HG02981 (cell line): Measurements from ENCODE around the gene RAB15.

Experiments
- ATAC-seq: cut with Tn5 transposase; IDR thresholded peaks from one replicate; pipeline ENCODE4 v1.9.1; 2021; ENCODE audit warnings: mild to moderate bottlenecking, moderate library complexity; ENCODE audit not compliant: unreplicated experiment

RAB15 gene

GRCh38 chr14:64971943-64972791 lies at the start of gene RAB15:
Gene RAB15, minus strand, starts transcription at chr14:64972336. Its CDS starts 260 bp downstream, at chr14:64972076.
- peak; percentile 39 for ATAC-seq

- no peak for ATAC-seq
Observed at GRCh38 chr14:65019944-65020566, 47.9 kb upstream of the RAB15 start.

- no peak for ATAC-seq
Observed at GRCh38 chr14:65016471-65016870, 44.3 kb upstream of the RAB15 start.

GRCh38 chr14:65015391-65015790 lies 43.3 kb upstream of the RAB15 start:
- no peak for ATAC-seq

- ATAC-seq, result no peak
Observed at GRCh38 chr14:65012353-65012752, 40.2 kb upstream of the RAB15 start.

- no peak for ATAC-seq
Observed at GRCh38 chr14:65011538-65011937, 39.4 kb upstream of the RAB15 start.

GRCh38 chr14:65010211-65010931 lies 38.2 kb upstream of the RAB15 start:
- no peak for ATAC-seq

GRCh38 chr14:65007202-65007601 lies 35.1 kb upstream of the RAB15 start:
- no peak for ATAC-seq

GRCh38 chr14:65006261-65006721 lies 34.2 kb upstream of the RAB15 start:
- no peak for ATAC-seq

- ATAC-seq, result no peak
Observed at GRCh38 chr14:65003394-65003793, 31.3 kb upstream of the RAB15 start.

GRCh38 chr14:65002586-65003210 lies 30.6 kb upstream of the RAB15 start:
- no peak for ATAC-seq

GRCh38 chr14:65001723-65002122 lies 29.6 kb upstream of the RAB15 start:
- ATAC-seq, result no peak

- no peak for ATAC-seq
Observed at GRCh38 chr14:65000898-65001591, 28.9 kb upstream of the RAB15 start.

GRCh38 chr14:64998455-64998931 lies 26.4 kb upstream of the RAB15 start:
- ATAC-seq, result no peak

- ATAC-seq, result no peak
Observed at GRCh38 chr14:64997108-64997794, 25.1 kb upstream of the RAB15 start.

- ATAC-seq, result no peak
Observed at GRCh38 chr14:64995291-64995690, 23.2 kb upstream of the RAB15 start.

- ATAC-seq, result no peak
Observed at GRCh38 chr14:64994540-64994939, 22.4 kb upstream of the RAB15 start.

GRCh38 chr14:64993266-64993930 lies 21.3 kb upstream of the RAB15 start:
- ATAC-seq, result no peak

- ATAC-seq, result no peak
Observed at GRCh38 chr14:64992328-64992885, 20.3 kb upstream of the RAB15 start.
